K562 (cell line): ENCODE measurements around the gene AFF2. TPM values are rescaled to one million over a fixed set of nuclear protein-coding genes. Genes with fewer than 3 reads are reported as not detected.

Source experiments
- ATAC-seq: fragments of 200-7000 bp; cut with Tn5 transposase; 3 replicates; pipeline ENCODE4 v1.9.1; 2020; ENCODE audit warnings: moderate library complexity
- BruUV-seq: library from RNA; stranded (reverse); fragments of 400-500 nt; replicated peaks from 2 replicates; lab custom pipeline; 2021; lab: Mats Ljungman, UMichigan
- CTCF ChIA-PET: fragments of 300-600 bp; formaldehyde crosslinking; extraction: SDS; loops from one replicate; lab custom pipeline; 2021; ENCODE audit warnings: low intra/inter-chr PET ratio; lab: Yijun Ruan, JAX
- POLR2A ChIA-PET: fragments of 300-600, 350-650 bp; sonication (Branson Sonifier 250); formaldehyde crosslinking; extraction: SDS; loops from one replicate; lab custom pipeline; 2021; ENCODE audit warnings: antibody characterized with exemption, inconsistent platforms; lab: Yijun Ruan, JAX
- DNase-seq, 4 experiments: peaks; one replicate each; pipeline versions ENCODE4 v3.0.0 to v3.0.0-alpha.2; 2011 to 2018; ENCODE audit warnings: low spot score in 3 of 4, mixed read lengths in 3 of 4; ENCODE audit errors: extremely low read depth in 1 of 4
- FAIRE-seq: peaks from 2 replicates; lab custom pipeline; 2011; peaks lifted over from hg19 to GRCh38; lab: Jason Lieb, UNC
- H2AFZ ChIP-seq: 2 replicates; pipeline ENCODE4 v1.6.0; 2011; ENCODE audit warnings: low read depth, low read length, control low read depth, inconsistent platforms
- H3K27ac ChIP-seq: fragments of 200-600 bp; 3 replicates; pipeline ENCODE4 v1.8.0; 2011; ENCODE audit warnings: low read depth, mild to moderate bottlenecking, control low read depth, inconsistent platforms, low read length, moderate library complexity, mixed read lengths; ENCODE audit errors: extremely low read depth
- H3K27me3 ChIP-seq, 2 experiments: fragments of 300-600 bp in 1 of 2; 2 replicates in 1 of 2; 3 replicates in 1 of 2; pipeline versions ENCODE4 v1.6.0 to v1.8.0; 2011; ENCODE audit warnings: inconsistent platforms in 2 of 2, low read length in 2 of 2, mild to moderate bottlenecking in 1 of 2, mixed read lengths in 1 of 2, moderate library complexity in 1 of 2; ENCODE audit not compliant: control insufficient read depth in 2 of 2, insufficient read depth in 2 of 2
- H3K36me3 ChIP-seq: fragments of 300-600 bp; 3 replicates; pipeline ENCODE4 v1.8.0; 2011; ENCODE audit warnings: mild to moderate bottlenecking, low read length, inconsistent platforms; ENCODE audit not compliant: control insufficient read depth, insufficient read depth
- H3K4me1 ChIP-seq, 2 experiments: fragments of 200-600 bp in 1 of 2; replicated peaks in 1 of 2; 2 replicates in 1 of 2; 3 replicates in 1 of 2; pipeline versions ENCODE4 v1.5.1 to v1.8.0; 2011; ENCODE audit warnings: inconsistent platforms in 2 of 2, low read length in 2 of 2, mild to moderate bottlenecking in 1 of 2, mixed read lengths in 1 of 2, moderate library complexity in 1 of 2; ENCODE audit not compliant: control insufficient read depth in 2 of 2, insufficient read depth in 2 of 2
- H3K4me2 ChIP-seq: 2 replicates; pipeline ENCODE4 v1.6.1; 2011; ENCODE audit warnings: low read length, control low read depth, inconsistent platforms, mixed read lengths; ENCODE audit not compliant: insufficient read depth
- H3K4me3 ChIP-seq: fragments of 200-600 bp; sonication (generic), shearing (Covaris generic); 2 replicates; pipeline ENCODE4 v1.5.1; 2016; ENCODE audit warnings: control low read depth, inconsistent platforms
- H3K79me2 ChIP-seq: fragments of 200-600 bp; 3 replicates; pipeline ENCODE4 v1.8.0; 2011; ENCODE audit warnings: low read length, inconsistent platforms; ENCODE audit not compliant: control insufficient read depth, insufficient read depth
- H3K9ac ChIP-seq, 2 experiments: 2 replicates each; pipeline versions ENCODE4 v1.6.0 to v1.6.1; 2011; ENCODE audit warnings: low read depth in 2 of 2, low read length in 2 of 2, control low read depth in 1 of 2, inconsistent platforms in 1 of 2, mild to moderate bottlenecking in 1 of 2, mixed read lengths in 1 of 2; ENCODE audit not compliant: insufficient read depth in 1 of 2
- H3K9me1 ChIP-seq: one replicate; pipeline ENCODE4 v1.6.0; 2011; ENCODE audit warnings: inconsistent platforms, mild to moderate bottlenecking, low read length, moderate library complexity; ENCODE audit not compliant: control insufficient read depth, insufficient read depth
- H3K9me3 ChIP-seq: replicated peaks from 2 replicates; pipeline ENCODE4 v1.5.1; 2011; ENCODE audit warnings: low read depth, low read length, inconsistent platforms; ENCODE audit not compliant: control insufficient read depth, insufficient read depth
- H4K20me1 ChIP-seq: replicated peaks from 2 replicates; pipeline ENCODE4 v1.6.1; 2011; ENCODE audit warnings: low read length, inconsistent platforms, mixed read lengths; ENCODE audit not compliant: control insufficient read depth, insufficient read depth
- BRF1 ChIP-seq: IDR thresholded peaks from 3 replicates; pipeline ENCODE4 v1.6.1; 2011; ENCODE audit warnings: borderline replicate concordance, mild to moderate bottlenecking; ENCODE audit not compliant: insufficient read length; ENCODE audit errors: extremely low read depth
- EWSR1 ChIP-seq: fragments of 450-650 bp; IDR thresholded peaks from 2 replicates; pipeline ENCODE4 v1.6.1; 2018; ENCODE audit warnings: borderline replicate concordance, mild to moderate bottlenecking, low read depth, moderate library complexity; ENCODE audit not compliant: partially characterized antibody
- HBP1 ChIP-seq: fragments of 450-650 bp; formaldehyde crosslinking; IDR thresholded peaks from 2 replicates; pipeline ENCODE4 v1.4.0; 2022; ENCODE audit warnings: missing genetic modification characterization
- HLTF ChIP-seq: fragments of 450-650 bp; IDR thresholded peaks from 2 replicates; pipeline ENCODE4 v1.6.1; 2016
- HNRNPK ChIP-seq: fragments of 200-400 bp; formaldehyde crosslinking; IDR thresholded peaks from one replicate; pipeline ENCODE4 v1.6.1; 2018; ENCODE audit warnings: mild to moderate bottlenecking, low read depth, low read length; ENCODE audit not compliant: poor library complexity, severe bottlenecking
- HNRNPLL ChIP-seq: fragments of 200-400 bp; formaldehyde crosslinking; IDR thresholded peaks from 2 replicates; pipeline ENCODE4 v1.6.1; 2017; ENCODE audit warnings: low read length, low read depth, mild to moderate bottlenecking; ENCODE audit not compliant: poor library complexity, severe bottlenecking
- MITF ChIP-seq: IDR thresholded peaks from 2 replicates; pipeline ENCODE4 v1.6.1; 2014; ENCODE audit warnings: antibody characterized with exemption
- NR0B1 ChIP-seq: fragments of 450-650 bp; IDR thresholded peaks from one replicate; pipeline ENCODE4 v1.6.1; 2018; ENCODE audit warnings: mild to moderate bottlenecking, moderate library complexity; ENCODE audit not compliant: partially characterized antibody
- OTX1 ChIP-seq: fragments of 450-650 bp; formaldehyde crosslinking; IDR thresholded peaks from 2 replicates; pipeline ENCODE4 v1.4.0; 2022; ENCODE audit warnings: mild to moderate bottlenecking
- PTBP1 ChIP-seq: fragments of 200-400 bp; formaldehyde crosslinking; IDR thresholded peaks from 2 replicates; pipeline ENCODE4 v1.6.1; 2017; ENCODE audit warnings: low read depth, low read length
- RBBP5 ChIP-seq: fragments of 200-600 bp; sonication (generic); IDR thresholded peaks from 2 replicates; pipeline ENCODE4 v1.6.1; 2012; ENCODE audit warnings: borderline replicate concordance, mild to moderate bottlenecking, low read length, control low read depth, inconsistent platforms; ENCODE audit not compliant: insufficient read depth, poor library complexity, severe bottlenecking
- RUNX1 ChIP-seq: sonication (generic); IDR thresholded peaks from 2 replicates; pipeline ENCODE4 v1.6.1; 2016; ENCODE audit warnings: antibody characterized with exemption, low read depth
- TAL1 ChIP-seq: fragments of 450-650 bp; IDR thresholded peaks from 2 replicates; pipeline ENCODE4 v1.6.1; 2016; ENCODE audit warnings: mild to moderate bottlenecking
- ZBTB1 ChIP-seq: sonication (generic); formaldehyde crosslinking; IDR thresholded peaks from 2 replicates; pipeline ENCODE4 v1.8.1; 2023; ENCODE audit warnings: missing genetic modification reagents, low read depth, mild to moderate bottlenecking, borderline replicate concordance
- ZZZ3 ChIP-seq: fragments of 450-650 bp; IDR thresholded peaks from 2 replicates; pipeline ENCODE4 v1.6.1; 2016; ENCODE audit warnings: antibody characterized with exemption, mild to moderate bottlenecking, moderate library complexity
- WGBS: fragments of 100-300 bp; shearing (Covaris generic); methylation state at CpG from one replicate; pipeline ENCODE4 v1.1.6; 2016; ENCODE audit warnings: low coverage, mixed read lengths; ENCODE audit not compliant: insufficient coverage; ENCODE audit errors: missing lambda C conversion rate; 5-methylcytosine and 5-hydroxymethylcytosine counted together
- in situ Hi-C: fragments of 300-500 bp; cut with MboI; formaldehyde crosslinking; loops from 4 replicates; pipeline ENCODE4 v1.15.0; 2018; ENCODE audit warnings: inconsistent platforms, mixed read lengths
- intact Hi-C: fragments of 100-400 bp; cut with micrococcal nuclease; formaldehyde crosslinking; loops from 2 replicates; pipeline ENCODE4 v1.14.2; 2022
- polyA plus RNA-seq, 8 experiments: library from polyadenylated mRNA; depleted of rRNA in 4 of 8; stranded (reverse) in 5 of 8; unstranded in 3 of 8; fragments of >200 nt; fragmentation: Nextera tagmentation in 2 of 8; fragmentation: Illumina TruSeq in 1 of 8; extraction: Ambion mirVana in 2 of 8; extraction: Trizol in 1 of 8; gene quantifications; 2 replicates each; pipeline versions ENCODE4 v1.2.1 to v1.2.3, GENCODE V29; 2011 to 2014; ENCODE audit warnings: inconsistent platforms in 1 of 8, missing spikeins in 1 of 8
- total RNA-seq, 7 experiments: library from RNA; depleted of rRNA in 6 of 7; stranded (reverse); fragments of >200 nt in 6 of 7; fragmentation: Illumina TruSeq in 2 of 7; extraction: Trizol in 2 of 7; gene quantifications; 2 replicates each; pipeline versions ENCODE4 v1.2.1 to v1.2.3, GENCODE V29; 2011 to 2021; ENCODE audit warnings: low replicate concordance in 1 of 7

Gene AFF2
- total and polyA plus RNA-seq, 9 of the 15 experiments (the other 6 are each of a cell fraction or from before 2014, with no cell fraction given): 0.01 to 0.20 (median 0.07) TPM

- ATAC-seq (no peak), FAIRE-seq (no peak), DNase-seq (no peak)
- H3K27me3 ChIP-seq: no peaks in the 10 kb centered on the region
- no peak overlapping the region for H3K27ac ChIP-seq
- CTCF ChIA-PET: no interaction called here
- H3K4me1 ChIP-seq: peaks cover 0 to 6% of the 10 kb centered on the region in 2 experiments; a peak in 1 of 5 replicates
- H2AFZ ChIP-seq: no peak overlapping the region
- no peaks in the 10 kb centered on the region for H3K79me2 ChIP-seq
- H3K4me2 ChIP-seq: no peak overlapping the region
- no peaks in the 10 kb centered on the region for H4K20me1 ChIP-seq
- no peak overlapping the region for H3K4me3 ChIP-seq
- H3K36me3 ChIP-seq: no peaks in the 10 kb centered on the region
- POLR2A ChIA-PET: no interaction called here
- TF ChIP-seq PTBP1: no peak
- TF ChIP-seq EWSR1: no peak
- no peak for TF ChIP-seq HNRNPK
- no peak for TF ChIP-seq HLTF
- TF ChIP-seq NR0B1: no peak
- no peak for TF ChIP-seq HNRNPLL
- TF ChIP-seq ZBTB1 (CRISPR knock-in tag): no peak
- no peak for TF ChIP-seq TAL1
- TF ChIP-seq ZZZ3: no peak
- no peak for TF ChIP-seq MITF
- TF ChIP-seq OTX1 (CRISPR knock-in tag): no peak
- TF ChIP-seq RUNX1: no peak
- no peak for TF ChIP-seq HBP1 (CRISPR knock-in tag)
- no peak for TF ChIP-seq BRF1
- TF ChIP-seq RBBP5: no peak
- no peaks in the 10 kb centered on the region for H3K9me1 ChIP-seq
- no TSS peak for BruUV-seq
- 19% methylated on average over 2 of the region's 2 CpGs for WGBS
- intact Hi-C loops: no loop called here
- H3K9ac ChIP-seq: no peak overlapping the region
- no peaks in the 10 kb centered on the region; the same call in 1 of the 2 replicates for H3K9me3 ChIP-seq
- in situ Hi-C loops: no loop called here
Observed at GRCh38 chrX:148615491-148615890, 115.1 kb downstream of the AFF2 start.
